OCI-LY1 (cell line): ENCODE results near the gene NUDT17.

ENCODE experiments used
- H2AFZ ChIP-seq: fragments of 200-600 bp; sonication (generic), shearing (Covaris generic); 2 replicates; pipeline ENCODE4 v1.6.0; 2014; ENCODE audit warnings: antibody characterized with exemption, mild to moderate bottlenecking, low read length
- H3F3A ChIP-seq: fragments of 200-600 bp; sonication (generic), shearing (Covaris generic); 2 replicates; pipeline ENCODE4 v1.6.0; 2014; ENCODE audit warnings: mild to moderate bottlenecking, antibody characterized with exemption, low read length, moderate library complexity; ENCODE audit not compliant: insufficient read depth
- H3K27ac ChIP-seq: fragments of 200-600 bp; sonication (generic); 2 replicates; pipeline ENCODE4 v1.5.1; 2014; ENCODE audit warnings: low read length, mixed run types, mild to moderate bottlenecking, low read depth; ENCODE audit not compliant: poor library complexity, severe bottlenecking
- H3K27me3 ChIP-seq: fragments of 200-600 bp; sonication (generic); 2 replicates; pipeline ENCODE4 v1.6.0; 2014; ENCODE audit warnings: antibody characterized with exemption, mild to moderate bottlenecking, low read length, moderate library complexity; ENCODE audit not compliant: insufficient read depth
- H3K36me3 ChIP-seq: fragments of 200-600 bp; sonication (generic); 2 replicates; pipeline ENCODE4 v1.6.1; 2014; ENCODE audit warnings: mild to moderate bottlenecking, antibody characterized with exemption, low read length, moderate library complexity, mixed read lengths; ENCODE audit not compliant: insufficient read depth
- H3K4me1 ChIP-seq: fragments of 200-600 bp; sonication (generic); 2 replicates; pipeline ENCODE4 v1.5.1; 2014; ENCODE audit warnings: mild to moderate bottlenecking, low read length, moderate library complexity; ENCODE audit not compliant: insufficient read depth, severe bottlenecking
- H3K4me2 ChIP-seq: fragments of 200-600 bp; sonication (generic), shearing (Covaris generic); 2 replicates; pipeline ENCODE4 v1.6.1; 2014; ENCODE audit warnings: low read length
- H3K4me3 ChIP-seq: fragments of 200-600 bp; sonication (generic); 2 replicates; pipeline ENCODE4 v1.5.1; 2014; ENCODE audit warnings: low read length, low read depth, mild to moderate bottlenecking, mixed read lengths; ENCODE audit not compliant: poor library complexity, severe bottlenecking
- H3K79me2 ChIP-seq: fragments of 200-600 bp; shearing (Covaris generic); 2 replicates; pipeline ENCODE4 v1.6.1; 2016; ENCODE audit warnings: mixed run types, low read length, mixed read lengths; ENCODE audit not compliant: insufficient read depth
- H3K9ac ChIP-seq: fragments of 200-600 bp; sonication (generic), shearing (Covaris generic); 2 replicates; pipeline ENCODE4 v1.6.1; 2014; ENCODE audit warnings: mild to moderate bottlenecking, low read length, mixed read lengths
- H3K9me2 ChIP-seq: fragments of 200-600 bp; sonication (generic), shearing (Covaris generic); 2 replicates; pipeline ENCODE4 v1.6.1; 2014; ENCODE audit warnings: low read depth, mild to moderate bottlenecking, low read length, mixed read lengths
- H3K9me3 ChIP-seq: fragments of 200-600 bp; shearing (Covaris generic); 2 replicates; pipeline ENCODE4 v1.6.1; 2014; ENCODE audit warnings: low read length, mixed read lengths
- H4K20me1 ChIP-seq: fragments of 200-600 bp; sonication (generic), shearing (Covaris generic); 2 replicates; pipeline ENCODE4 v1.6.0; 2016; ENCODE audit warnings: mild to moderate bottlenecking, low read length; ENCODE audit not compliant: insufficient read depth
- CTCF ChIP-seq: fragments of 200-600 bp; sonication (generic), shearing (Covaris generic); IDR thresholded peaks from 2 replicates; pipeline ENCODE4 v1.5.1; 2017; ENCODE audit warnings: mild to moderate bottlenecking, antibody characterized with exemption, low read length, moderate library complexity, mixed read lengths
- EZH2 ChIP-seq: fragments of 200-600 bp; sonication (generic), shearing (Covaris generic); IDR thresholded peaks from 2 replicates; pipeline ENCODE4 v1.8.0; 2017; ENCODE audit warnings: borderline replicate concordance, mixed run types, mild to moderate bottlenecking, antibody characterized with exemption, low read length, moderate library complexity, mixed read lengths

Gene NUDT17

GRCh38 chr1:145857170-145857569, 11.7 kb downstream of the NUDT17 start:
- Histone ChIP-seq H3K27me3 (no peaks in the 10 kb centered on the region), H3K9ac (no peak overlapping the region), H3K4me3 (no peak overlapping the region), H3K27ac (no peak overlapping the region), H3K9me2 (no peaks in the 10 kb centered on the region), H2AFZ (no peak overlapping the region), H3K36me3 (peaks cover 18% of the 10 kb centered on the region; the same call in 1 of the 2 replicates), H3K79me2 (no peaks in the 10 kb centered on the region), H3K4me2 (no peak overlapping the region), H3K9me3 (no peaks in the 10 kb centered on the region), H3K4me1 (peaks cover 12% of the 10 kb centered on the region), H3F3A (no peaks in the 10 kb centered on the region), H4K20me1 (no peaks in the 10 kb centered on the region)
- no peak for TF ChIP-seq CTCF
- TF ChIP-seq EZH2: no peak

- H3F3A ChIP-seq: no peaks in the 10 kb centered on the region
- H3K79me2 ChIP-seq: no peaks in the 10 kb centered on the region
- H4K20me1 ChIP-seq: no peaks in the 10 kb centered on the region
- H3K27me3 ChIP-seq: no peaks in the 10 kb centered on the region
- H3K4me3 ChIP-seq: peak overlapping the region; percentile 69
- peaks cover 12% of the 10 kb centered on the region for H3K4me1 ChIP-seq
- no peaks in the 10 kb centered on the region for H3K9me3 ChIP-seq
- H3K4me2 ChIP-seq: peak overlapping the region; percentile 66
- H3K36me3 ChIP-seq: peaks cover 16% of the 10 kb centered on the region; the same call in 1 of the 2 replicates
- no peak overlapping the region for H3K27ac ChIP-seq
- TF ChIP-seq EZH2: no peak
- no peak for TF ChIP-seq CTCF
- peak overlapping the region; percentile 65 for H3K9ac ChIP-seq
- no peak overlapping the region for H2AFZ ChIP-seq
- no peaks in the 10 kb centered on the region for H3K9me2 ChIP-seq
Observed at GRCh38 chr1:145858238-145858900, 12.9 kb downstream of the NUDT17 start.

GRCh38 chr1:145858901-145859490, 13.6 kb downstream of the NUDT17 start, which contains the start of gene PIAS3:
Gene PIAS3 (minus strand): TSS chr1:145859081. CDS start chr1:145858990, 91 bp downstream.
- peak within 1 kb of the TSS; percentile 66 for H3K4me2 ChIP-seq
- no peaks in the 10 kb centered on the region for H3F3A ChIP-seq
- H3K79me2 ChIP-seq: no peaks in the 10 kb centered on the region
- TF ChIP-seq CTCF: no peak
- no peak for TF ChIP-seq EZH2
- peak within 1 kb of the TSS; percentile 4 for H3K27ac ChIP-seq
- peak within 1 kb of the TSS; percentile 90 for H2AFZ ChIP-seq
- peak within 1 kb of the TSS; percentile 69 for H3K4me3 ChIP-seq
- H3K4me1 ChIP-seq: peaks cover 12% of the 10 kb centered on the region
- no peaks in the 10 kb centered on the region for H4K20me1 ChIP-seq
- H3K9ac ChIP-seq: peak within 1 kb of the TSS; percentile 65
- H3K36me3 ChIP-seq: peaks cover 10% of the 10 kb centered on the region; the same call in 1 of the 2 replicates
- no peaks in the 10 kb centered on the region for H3K9me2 ChIP-seq
- H3K27me3 ChIP-seq: no peaks in the 10 kb centered on the region
- no peaks in the 10 kb centered on the region for H3K9me3 ChIP-seq
